ENCODE data around the gene COL27A1. TPM values are rescaled to one million over a fixed set of nuclear protein-coding genes. Genes with fewer than 3 reads are reported as not detected.

Gene COL27A1
- total RNA-seq, 2 experiments from 2014 or later = 0.87 to 1.2 TPM

DNA sequence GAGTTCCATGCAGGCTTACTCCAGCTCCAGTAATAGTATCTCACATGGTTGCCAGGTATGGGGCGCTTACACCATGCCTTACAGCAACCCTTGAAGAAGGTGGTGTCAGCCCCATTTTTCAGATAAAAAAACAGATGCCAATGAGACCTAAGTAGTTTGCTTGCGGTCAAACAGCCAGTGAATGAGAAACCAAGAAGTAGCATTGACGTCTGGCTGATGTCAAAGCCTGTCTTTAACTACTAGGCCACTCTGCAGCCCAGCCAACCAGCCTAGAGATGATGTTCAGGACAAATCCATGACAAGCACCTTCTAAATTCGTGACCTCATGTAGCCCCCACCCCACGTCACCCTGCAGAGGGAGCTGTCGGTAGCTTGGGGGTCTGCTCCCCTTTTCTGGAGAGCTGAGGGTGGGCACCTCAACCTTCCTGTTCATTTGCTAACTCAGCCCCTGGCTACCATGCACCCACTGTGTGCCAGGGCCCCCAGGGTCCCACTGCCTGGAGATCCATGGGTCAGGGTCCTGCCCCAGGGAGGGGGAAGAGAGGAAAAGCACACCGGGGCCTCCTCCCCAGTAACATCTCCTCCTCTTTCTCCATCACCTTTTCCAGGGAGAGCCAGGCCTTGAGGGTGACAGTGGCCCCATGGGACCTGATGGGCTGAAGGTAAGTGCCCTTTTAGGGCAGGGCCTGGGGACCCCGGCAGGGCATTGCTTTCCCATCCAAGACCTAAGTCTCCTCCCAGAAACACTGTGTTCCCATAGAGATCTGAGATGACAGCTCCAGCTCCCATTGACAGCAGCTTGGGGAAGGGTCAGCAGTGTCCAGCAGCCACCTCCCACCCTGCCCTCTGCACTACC, 115.0 kb downstream of the COL27A1 start:
- ATAC-seq (ENCODE audit: poor library complexity) (no peak), DNase-seq (no peak)
- Mint-ChIP-seq H3K4me3 (no peak overlapping the region), H3K27ac (no peak overlapping the region), H3K9me3 (no peaks in the 10 kb centered on the region), H3K27me3 (no peaks in the 10 kb centered on the region), H3K4me1 (ENCODE audit: low read depth) (no peaks in the 10 kb centered on the region), H3K36me3 (ENCODE audit: low read depth) (no peaks in the 10 kb centered on the region)
- Histone ChIP-seq H3K27ac (ENCODE audit: low read depth in 1 of 2, low read length in 2 of 2) (no peak overlapping the region), H3K36me3 (ENCODE audit: insufficient read depth, low read length) (no peaks in the 10 kb centered on the region), H3K27me3 (ENCODE audit: control insufficient read depth in 1 of 2, insufficient read depth in 2 of 2, low read length in 2 of 2) (no peaks in the 10 kb centered on the region), H3K4me1 (ENCODE audit: insufficient read depth, low read length) (no peaks in the 10 kb centered on the region), H3K4me3 (ENCODE audit: low read length) (no peak overlapping the region), H3K9me3 (ENCODE audit: control insufficient read depth in 1 of 2, insufficient read depth in 1 of 2, low read length in 2 of 2) (peaks cover 0 to 4% of the 10 kb centered on the region in 2 experiments)
- TF ChIP-seq, protein P1, sequence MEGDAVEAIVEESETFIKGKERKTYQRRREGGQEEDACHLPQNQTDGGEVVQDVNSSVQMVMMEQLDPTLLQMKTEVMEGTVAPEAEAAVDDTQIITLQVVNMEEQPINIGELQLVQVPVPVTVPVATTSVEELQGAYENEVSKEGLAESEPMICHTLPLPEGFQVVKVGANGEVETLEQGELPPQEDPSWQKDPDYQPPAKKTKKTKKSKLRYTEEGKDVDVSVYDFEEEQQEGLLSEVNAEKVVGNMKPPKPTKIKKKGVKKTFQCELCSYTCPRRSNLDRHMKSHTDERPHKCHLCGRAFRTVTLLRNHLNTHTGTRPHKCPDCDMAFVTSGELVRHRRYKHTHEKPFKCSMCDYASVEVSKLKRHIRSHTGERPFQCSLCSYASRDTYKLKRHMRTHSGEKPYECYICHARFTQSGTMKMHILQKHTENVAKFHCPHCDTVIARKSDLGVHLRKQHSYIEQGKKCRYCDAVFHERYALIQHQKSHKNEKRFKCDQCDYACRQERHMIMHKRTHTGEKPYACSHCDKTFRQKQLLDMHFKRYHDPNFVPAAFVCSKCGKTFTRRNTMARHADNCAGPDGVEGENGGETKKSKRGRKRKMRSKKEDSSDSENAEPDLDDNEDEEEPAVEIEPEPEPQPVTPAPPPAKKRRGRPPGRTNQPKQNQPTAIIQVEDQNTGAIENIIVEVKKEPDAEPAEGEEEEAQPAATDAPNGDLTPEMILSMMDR (IDR thresholded peaks at IDR 0.05) = no peak
- POLR2A ChIA-PET = no interaction called here
- CTCF ChIA-PET = no interaction called here
- intact Hi-C loops (cut with DNase I, micrococcal nuclease) = no loop called here

DNA sequence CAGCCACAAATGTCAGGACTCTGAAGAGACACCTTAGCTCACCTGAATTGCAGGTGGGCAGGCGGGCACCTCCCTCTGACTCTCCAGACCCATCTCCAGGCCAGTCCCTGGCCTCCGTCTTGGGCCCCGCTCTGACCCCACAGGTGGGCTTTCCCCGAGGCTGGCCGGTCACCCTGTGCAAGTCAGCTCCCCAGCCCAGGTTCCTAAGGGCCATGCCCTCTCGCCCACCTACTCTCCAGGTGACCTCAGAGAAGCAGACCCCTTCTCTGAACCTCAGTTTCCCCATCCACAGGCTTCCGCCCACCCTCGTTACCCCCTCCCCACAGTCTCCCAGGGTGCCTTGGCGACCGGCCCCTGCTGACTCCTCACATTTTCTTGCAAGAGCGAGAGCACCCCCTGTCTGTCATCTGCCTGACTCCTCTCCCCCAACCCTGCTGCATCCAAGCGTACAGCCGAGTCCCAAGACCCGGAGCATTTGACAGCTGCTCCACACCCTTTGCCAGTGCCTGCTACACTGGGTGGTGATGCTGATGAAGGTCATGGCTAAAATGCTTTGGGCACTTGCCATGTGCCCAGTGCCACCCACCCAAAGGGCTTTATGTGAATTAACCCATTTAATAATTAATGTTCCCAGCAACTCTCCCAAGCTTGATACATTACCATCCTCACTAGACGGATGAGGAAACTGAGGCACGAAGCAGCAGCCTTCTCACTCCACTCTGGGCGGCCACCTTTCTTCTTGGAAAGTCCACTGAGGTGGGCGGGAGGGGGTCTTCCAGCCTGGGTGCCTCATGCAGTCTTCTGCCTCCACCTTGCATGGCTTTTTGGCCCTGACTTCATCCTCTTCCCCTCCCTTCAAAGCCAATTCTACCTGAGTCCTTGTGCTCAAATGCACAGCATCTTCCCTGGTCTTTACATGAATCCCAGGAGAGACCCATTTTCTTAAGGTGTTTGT, 116.5 kb downstream of the COL27A1 start:
- intact Hi-C loops (cut with DNase I, micrococcal nuclease) = no loop called here
- ATAC-seq (ENCODE audit: poor library complexity) (no peak), DNase-seq (peak in 2 of 14 experiments; percentile 53 to 56)
- Mint-ChIP-seq H3K4me3 (no peak overlapping the region), H3K27me3 (no peaks in the 10 kb centered on the region), H3K36me3 (ENCODE audit: low read depth) (no peaks in the 10 kb centered on the region), H3K9me3 (no peaks in the 10 kb centered on the region), H3K27ac (no peak overlapping the region), H3K4me1 (ENCODE audit: low read depth) (no peaks in the 10 kb centered on the region)
- H3K27me3 ChIP-seq (ENCODE audit: control insufficient read depth in 1 of 2, insufficient read depth in 2 of 2, low read length in 2 of 2) = no peaks in the 10 kb centered on the region
- H3K27ac ChIP-seq (ENCODE audit: low read depth in 1 of 2, low read length in 2 of 2) = no peak overlapping the region
- no peak overlapping the region for H3K4me3 ChIP-seq (ENCODE audit: low read length)
- no peaks in the 10 kb centered on the region for H3K9me3 ChIP-seq (ENCODE audit: control insufficient read depth in 1 of 2, insufficient read depth in 1 of 2, low read length in 2 of 2)
- ChIA-PET CTCF (no interaction called here), POLR2A (no interaction called here)
- TF ChIP-seq, protein P1 (IDR thresholded peaks at IDR 0.05) = no peak
- no peaks in the 10 kb centered on the region for H3K36me3 ChIP-seq (ENCODE audit: insufficient read depth, low read length)
- H3K4me1 ChIP-seq (ENCODE audit: insufficient read depth, low read length) = no peaks in the 10 kb centered on the region

DNA sequence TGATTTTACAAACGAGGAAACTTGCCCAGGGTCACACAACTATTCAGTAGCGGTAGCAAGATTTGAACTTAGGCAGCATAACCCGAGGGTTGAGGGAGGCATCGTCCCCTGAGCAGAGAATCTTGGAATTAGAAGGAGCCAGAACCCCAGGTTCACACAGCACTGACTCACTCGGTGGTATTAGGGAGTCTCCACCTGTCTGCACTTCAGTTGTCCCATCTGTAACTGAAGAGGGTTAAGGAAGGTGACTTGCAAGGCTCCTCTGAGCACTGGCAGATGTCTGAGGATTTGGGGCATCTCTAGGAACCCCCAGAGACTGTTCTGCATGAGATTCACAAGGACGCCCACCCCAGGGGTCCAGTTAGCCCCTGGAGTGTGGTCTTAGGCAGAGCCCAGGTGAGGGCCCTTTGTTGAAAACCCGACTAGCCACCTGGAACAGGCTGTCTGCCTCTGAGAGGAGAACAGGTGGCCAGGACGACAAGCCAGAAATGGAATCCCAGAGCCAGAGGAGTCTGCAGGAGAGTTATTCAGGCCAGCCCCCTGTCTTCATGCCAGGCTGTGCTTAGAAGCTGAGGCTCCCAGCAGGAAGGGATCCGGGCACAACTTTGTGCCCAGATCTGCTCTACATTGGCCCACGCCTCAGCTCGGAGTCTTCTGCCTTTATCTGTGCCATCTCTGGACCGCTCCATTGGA, 117.5 kb downstream of the COL27A1 start:
- H3K27me3 Mint-ChIP-seq = no peaks in the 10 kb centered on the region
- no peaks in the 10 kb centered on the region for H3K4me1 Mint-ChIP-seq (ENCODE audit: low read depth)
- no peak for ATAC-seq (ENCODE audit: poor library complexity)

More for the DNA sequence above, 117.5 kb downstream of the COL27A1 start:
- TF ChIP-seq, protein P1 (IDR thresholded peaks at IDR 0.05) = no peak
- Histone ChIP-seq H3K4me3 (ENCODE audit: low read length) (no peak overlapping the region), H3K27me3 (ENCODE audit: control insufficient read depth in 1 of 2, insufficient read depth in 2 of 2, low read length in 2 of 2) (no peaks in the 10 kb centered on the region), H3K27ac (ENCODE audit: low read depth in 1 of 2, low read length in 2 of 2) (no peak overlapping the region), H3K4me1 (ENCODE audit: insufficient read depth, low read length) (no peaks in the 10 kb centered on the region), H3K36me3 (ENCODE audit: insufficient read depth, low read length) (no peaks in the 10 kb centered on the region), H3K9me3 (ENCODE audit: control insufficient read depth in 1 of 2, insufficient read depth in 1 of 2, low read length in 2 of 2) (no peaks in the 10 kb centered on the region)
- no peaks in the 10 kb centered on the region for H3K9me3 Mint-ChIP-seq
- no peak overlapping the region for H3K27ac Mint-ChIP-seq
- intact Hi-C loops (cut with DNase I, micrococcal nuclease) = no loop called here
- POLR2A ChIA-PET = no interaction called here
- DNase-seq = peak in 1 of 14 experiments; percentile 2
- no peak overlapping the region for H3K4me3 Mint-ChIP-seq
- CTCF ChIA-PET = no interaction called here
- H3K36me3 Mint-ChIP-seq (ENCODE audit: low read depth) = no peaks in the 10 kb centered on the region
